ENCODE results near the gene ARHGAP23.

- TF ChIP-seq ZNF70 (CRISPR knock-in tag; IDR thresholded peaks at IDR 0.05) = no peak
- no peak for TF ChIP-seq RARB (CRISPR knock-in tag; IDR thresholded peaks at IDR 0.05)
- no peak for TF ChIP-seq ISL1 (CRISPR knock-in tag; IDR thresholded peaks at IDR 0.05)
- TF ChIP-seq ZNF8 (CRISPR knock-in tag; IDR thresholded peaks at IDR 0.05) = no peak
- TF ChIP-seq BACH2 (CRISPR knock-in tag; IDR thresholded peaks at IDR 0.05; ENCODE audit: borderline replicate concordance) = no peak
- no peak for TF ChIP-seq SNAI2 (CRISPR knock-in tag; IDR thresholded peaks at IDR 0.05)
- TF ChIP-seq PATZ1 (CRISPR knock-in tag; IDR thresholded peaks at IDR 0.05; ENCODE audit: borderline replicate concordance) = no peak
- no peak for TF ChIP-seq ZFP3 (CRISPR knock-in tag; IDR thresholded peaks at IDR 0.05)
Measured at GRCh38 chr17:38550661-38551060, 122.4 kb downstream of the ARHGAP23 start.

All from SK-N-SH treated with all-trans-retinoic acid at 6 μM for 48 hours (cell line).